Suprapubic skin (tissue), 4 donors: ENCODE results near the gene PTPRD. TPM values are rescaled to one million over a fixed set of nuclear protein-coding genes. Genes with fewer than 3 reads are reported as not detected.

ENCODE experiments used
- DNase-seq, 2 donors: peaks; one replicate each; pipeline ENCODE4 v3.0.0-alpha.2; 2019; ENCODE audit warnings: low spot score in 2 of 2
- H3K27ac ChIP-seq: fragments of 200-600 bp; sonication (generic); one replicate; pipeline ENCODE4 v1.5.1; 2019
- H3K27me3 ChIP-seq: fragments of 200-600 bp; sonication (generic); one replicate; pipeline ENCODE4 v1.5.1; 2019
- H3K36me3 ChIP-seq: fragments of 200-600 bp; sonication (generic); one replicate; pipeline ENCODE4 v1.5.1; 2019
- H3K4me1 ChIP-seq: fragments of 200-600 bp; sonication (generic); one replicate; pipeline ENCODE4 v1.5.1; 2019
- H3K4me3 ChIP-seq: fragments of 200-600 bp; sonication (generic); one replicate; pipeline ENCODE4 v1.5.1; 2019; ENCODE audit warnings: mild to moderate bottlenecking
- H3K9me3 ChIP-seq: fragments of 200-600 bp; sonication (generic); one replicate; pipeline ENCODE4 v1.5.1; 2019
- EP300 ChIP-seq: sonication (generic); formaldehyde crosslinking; IDR thresholded peaks from one replicate; pipeline ENCODE4 v1.6.1; 2017; ENCODE audit warnings: antibody characterized with exemption
- POLR2A ChIP-seq, 2 donors: fragments of 450-650 bp; IDR thresholded peaks; one replicate each; pipeline ENCODE4 v1.6.1; 2017; ENCODE audit warnings: antibody characterized with exemption in 2 of 2, mild to moderate bottlenecking in 2 of 2, moderate library complexity in 2 of 2
- POLR2AphosphoS5 ChIP-seq, 3 donors: sonication (generic); formaldehyde crosslinking; IDR thresholded peaks; one replicate each; pipeline ENCODE4 v1.6.1; 2017; ENCODE audit warnings: antibody characterized with exemption in 3 of 3
- WGBS: methylation state at CpG from one replicate; pipeline ENCODE4 v1.1.5; 2018; 5-methylcytosine and 5-hydroxymethylcytosine counted together
- total RNA-seq, 4 donors: library from RNA; depleted of rRNA; stranded (reverse); fragments of >200 nt; gene quantifications; one replicate each; pipeline ENCODE4 v1.1.0, GENCODE V29; 2016
- TF ChIP-seq, protein P1 (sequence below), 2 donors: fragments of 200-600 bp in 1 of 2; fragments of 450-650 bp in 1 of 2; sonication (generic) in 1 of 2; IDR thresholded peaks; one replicate each; pipeline ENCODE4 v1.5.1; 2016 to 2019; ENCODE audit warnings: antibody characterized with exemption in 2 of 2, mild to moderate bottlenecking in 1 of 2, moderate library complexity in 1 of 2

Gene PTPRD
- total RNA-seq, 4 donors from 2014 or later = 0.49 to 3.3 (median 2.5) TPM

GRCh38 chr9:10339152-10339551 lies 273.6 kb downstream of the PTPRD start:
- H3K4me3 ChIP-seq = no peak overlapping the region
- no peak for DNase-seq
- no peak overlapping the region for H3K27ac ChIP-seq
- no peaks in the 10 kb centered on the region for H3K9me3 ChIP-seq
- H3K36me3 ChIP-seq = no peaks in the 10 kb centered on the region
- no peaks in the 10 kb centered on the region for H3K4me1 ChIP-seq
- no peaks in the 10 kb centered on the region for H3K27me3 ChIP-seq
- TF ChIP-seq POLR2A (IDR thresholded peaks at IDR 0.05) = no peak
- no peak for TF ChIP-seq EP300
- TF ChIP-seq POLR2AphosphoS5 (IDR thresholded peaks at IDR 0.05) = no peak
- TF ChIP-seq, protein P1, sequence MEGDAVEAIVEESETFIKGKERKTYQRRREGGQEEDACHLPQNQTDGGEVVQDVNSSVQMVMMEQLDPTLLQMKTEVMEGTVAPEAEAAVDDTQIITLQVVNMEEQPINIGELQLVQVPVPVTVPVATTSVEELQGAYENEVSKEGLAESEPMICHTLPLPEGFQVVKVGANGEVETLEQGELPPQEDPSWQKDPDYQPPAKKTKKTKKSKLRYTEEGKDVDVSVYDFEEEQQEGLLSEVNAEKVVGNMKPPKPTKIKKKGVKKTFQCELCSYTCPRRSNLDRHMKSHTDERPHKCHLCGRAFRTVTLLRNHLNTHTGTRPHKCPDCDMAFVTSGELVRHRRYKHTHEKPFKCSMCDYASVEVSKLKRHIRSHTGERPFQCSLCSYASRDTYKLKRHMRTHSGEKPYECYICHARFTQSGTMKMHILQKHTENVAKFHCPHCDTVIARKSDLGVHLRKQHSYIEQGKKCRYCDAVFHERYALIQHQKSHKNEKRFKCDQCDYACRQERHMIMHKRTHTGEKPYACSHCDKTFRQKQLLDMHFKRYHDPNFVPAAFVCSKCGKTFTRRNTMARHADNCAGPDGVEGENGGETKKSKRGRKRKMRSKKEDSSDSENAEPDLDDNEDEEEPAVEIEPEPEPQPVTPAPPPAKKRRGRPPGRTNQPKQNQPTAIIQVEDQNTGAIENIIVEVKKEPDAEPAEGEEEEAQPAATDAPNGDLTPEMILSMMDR (IDR thresholded peaks at IDR 0.05) = no peak

GRCh38 chr9:10331157-10331556 lies 281.6 kb downstream of the PTPRD start:
- Histone ChIP-seq H3K27me3 (no peaks in the 10 kb centered on the region), H3K9me3 (no peaks in the 10 kb centered on the region), H3K4me3 (no peak overlapping the region), H3K4me1 (no peaks in the 10 kb centered on the region), H3K36me3 (no peaks in the 10 kb centered on the region), H3K27ac (no peak overlapping the region)
- TF ChIP-seq POLR2AphosphoS5 (IDR thresholded peaks at IDR 0.05) (no peak), POLR2A (IDR thresholded peaks at IDR 0.05) (no peak), EP300 (no peak)
- TF ChIP-seq, protein P1 (IDR thresholded peaks at IDR 0.05) = no peak
- 51% methylated on average over 2 of the region's 2 CpGs for WGBS
- no peak for DNase-seq

DNA sequence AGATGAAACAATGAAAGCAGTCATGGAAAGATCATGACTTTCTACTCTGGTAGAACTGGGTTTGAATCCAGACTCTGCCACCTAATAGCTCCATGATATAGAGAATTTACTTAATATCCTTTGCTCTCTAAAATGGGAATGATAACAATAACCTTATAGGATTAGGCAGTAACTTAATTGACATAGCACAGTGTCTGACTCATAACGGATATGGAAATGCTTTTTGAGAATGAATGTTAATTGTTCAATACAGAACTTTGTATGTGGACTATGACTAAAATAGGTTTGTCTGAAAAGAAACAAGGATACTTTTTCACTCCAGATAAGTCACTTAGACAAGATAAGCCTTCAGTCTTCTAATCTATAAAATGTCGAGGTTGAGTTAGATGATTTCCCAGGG lies 330.7 kb downstream of the PTPRD start:
- H3K27me3 ChIP-seq = no peaks in the 10 kb centered on the region

DNA sequence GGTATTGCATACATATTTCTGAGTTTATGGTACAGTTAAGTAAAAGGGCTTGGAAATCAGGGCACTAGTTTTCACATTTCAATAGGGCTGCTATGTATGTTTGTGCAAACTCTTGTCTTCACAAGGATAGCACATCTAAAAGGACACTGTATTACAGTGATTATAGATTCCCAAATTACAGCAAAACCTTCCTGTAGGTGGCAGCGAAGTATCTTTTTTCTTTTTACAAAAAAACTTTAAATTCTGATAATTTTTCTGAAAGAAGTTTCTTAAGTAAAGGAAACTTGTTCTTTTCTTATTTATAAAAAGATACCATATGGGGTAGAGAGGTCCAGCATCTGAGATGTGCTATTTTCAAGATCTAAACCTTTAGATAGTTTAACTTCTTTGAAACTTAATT lies 337.8 kb downstream of the PTPRD start:
- whole genome bisulfite sequencing = 39% methylated on average over 1 of the region's 1 CpG
- Histone ChIP-seq H3K9me3 (no peaks in the 10 kb centered on the region), H3K27me3 (no peaks in the 10 kb centered on the region), H3K4me1 (no peaks in the 10 kb centered on the region), H3K27ac (no peak overlapping the region), H3K36me3 (no peaks in the 10 kb centered on the region), H3K4me3 (no peak overlapping the region)
- DNase-seq = no peak
- TF ChIP-seq, protein P1 (IDR thresholded peaks at IDR 0.05) = no peak
- TF ChIP-seq POLR2A (IDR thresholded peaks at IDR 0.05) (no peak), POLR2AphosphoS5 (IDR thresholded peaks at IDR 0.05) (no peak), EP300 (no peak)

More for the DNA sequence above, 330.7 kb downstream of the PTPRD start:
- Histone ChIP-seq H3K4me1 (no peaks in the 10 kb centered on the region), H3K4me3 (no peak overlapping the region), H3K36me3 (no peaks in the 10 kb centered on the region), H3K9me3 (no peaks in the 10 kb centered on the region), H3K27ac (no peak overlapping the region)
- no peak for DNase-seq
- TF ChIP-seq POLR2A (IDR thresholded peaks at IDR 0.05) (no peak), POLR2AphosphoS5 (IDR thresholded peaks at IDR 0.05) (no peak)
- WGBS = 76% methylated on average over 2 of the region's 2 CpGs

- H3K27me3 ChIP-seq = no peaks in the 10 kb centered on the region
- no peaks in the 10 kb centered on the region for H3K36me3 ChIP-seq
- H3K9me3 ChIP-seq = no peaks in the 10 kb centered on the region
- H3K4me1 ChIP-seq = no peaks in the 10 kb centered on the region
- TF ChIP-seq, protein P1 (IDR thresholded peaks at IDR 0.05) = no peak
- TF ChIP-seq EP300 (no peak), POLR2AphosphoS5 (IDR thresholded peaks at IDR 0.05) (no peak), POLR2A (IDR thresholded peaks at IDR 0.05) (no peak)
- H3K4me3 ChIP-seq = no peak overlapping the region
- WGBS = 13% methylated on average over 4 of the region's 4 CpGs
- DNase-seq = no peak
- H3K27ac ChIP-seq = no peak overlapping the region
These were observed 338.6 kb downstream of the PTPRD start for GRCh38 chr9:10274175-10274574.

DNA sequence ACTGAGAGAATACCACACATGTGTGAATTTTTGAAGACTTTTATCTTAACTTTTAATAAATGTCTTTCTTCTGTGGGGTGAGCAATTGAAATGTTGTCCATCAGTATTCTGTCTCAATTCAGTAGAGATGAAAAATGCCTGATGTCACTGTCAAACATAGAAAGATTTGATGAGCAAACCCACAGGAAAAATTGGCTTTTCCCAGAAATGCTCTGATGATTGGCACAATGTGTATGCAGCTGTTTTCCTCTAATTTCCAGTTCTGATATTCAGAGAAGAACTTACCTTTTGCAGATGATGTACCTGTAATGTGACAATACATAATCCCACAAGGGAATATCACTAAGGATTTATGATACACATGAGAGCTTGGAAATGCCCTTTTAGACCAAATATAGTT lies 340.0 kb downstream of the PTPRD start:
- H3K4me3 ChIP-seq = no peak overlapping the region
- no peak overlapping the region for H3K27ac ChIP-seq
- no peaks in the 10 kb centered on the region for H3K27me3 ChIP-seq
- DNase-seq = no peak
- H3K9me3 ChIP-seq = no peaks in the 10 kb centered on the region
- TF ChIP-seq, protein P1 (IDR thresholded peaks at IDR 0.05) = no peak
- TF ChIP-seq POLR2A (IDR thresholded peaks at IDR 0.05) (no peak), EP300 (no peak), POLR2AphosphoS5 (IDR thresholded peaks at IDR 0.05) (no peak)
- no peaks in the 10 kb centered on the region for H3K4me1 ChIP-seq
- no peaks in the 10 kb centered on the region for H3K36me3 ChIP-seq
